ENCODE data around the gene GIMD1. TPM values are rescaled to one million over a fixed set of nuclear protein-coding genes. Genes with fewer than 3 reads are reported as not detected.

GIMD1 gene
- total and polyA plus RNA-seq, 8 donors = not detected

GRCh38 chr4:106340774-106341173 lies 27.8 kb downstream of the GIMD1 start:
- H3K4me3 ChIP-seq = no peak overlapping the region
- peaks cover 0 to 50% of the 10 kb centered on the region in 2 donors for H3K36me3 ChIP-seq
- TF ChIP-seq CTCF (IDR thresholded peaks at IDR 0.05) = no peak
- no peak overlapping the region for H3K27ac ChIP-seq
- DNase-seq = no peak
- ATAC-seq = no peak
- no peaks in the 10 kb centered on the region for H3K27me3 ChIP-seq
- intact Hi-C loops (cut with DNase I) = no loop called here
- peaks cover 0 to 3% of the 10 kb centered on the region in 2 donors for H3K9me3 ChIP-seq
- H3K4me1 ChIP-seq = no peaks in the 10 kb centered on the region

- DNase-seq (no peak), ATAC-seq (no peak)
- H3K9me3 ChIP-seq = peaks cover 0 to 3% of the 10 kb centered on the region in 2 donors
- H3K27ac ChIP-seq = no peak overlapping the region
- peaks cover 0 to 59% of the 10 kb centered on the region in 2 donors for H3K36me3 ChIP-seq
- no peaks in the 10 kb centered on the region for H3K27me3 ChIP-seq
- intact Hi-C loops (cut with DNase I) = no loop called here
- H3K4me3 ChIP-seq = no peak overlapping the region
- no peaks in the 10 kb centered on the region for H3K4me1 ChIP-seq
- no peak for TF ChIP-seq CTCF (IDR thresholded peaks at IDR 0.05)
These were observed 29.1 kb downstream of the GIMD1 start for GRCh38 chr4:106339431-106339830.

DNA sequence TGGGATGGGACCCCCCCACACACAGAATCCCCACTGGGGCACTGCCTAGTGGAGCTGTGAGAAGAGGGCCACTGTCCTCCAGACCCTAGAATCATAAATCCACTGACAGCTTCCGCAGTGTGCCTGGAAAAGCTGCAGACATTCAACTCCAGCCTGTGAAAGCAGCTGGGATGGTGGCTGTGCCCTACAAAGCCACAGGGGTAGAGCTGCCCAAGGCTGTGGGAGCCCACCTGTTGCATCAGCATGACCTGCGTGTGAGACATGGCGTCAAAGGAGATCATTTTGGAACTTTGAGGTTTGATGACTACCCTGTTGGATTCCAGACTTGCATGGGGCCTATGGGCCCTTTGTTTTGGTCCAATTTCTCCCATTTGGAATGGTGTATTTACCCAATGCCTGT lies 29.9 kb downstream of the GIMD1 start:
- DNase-seq = no peak

DNA sequence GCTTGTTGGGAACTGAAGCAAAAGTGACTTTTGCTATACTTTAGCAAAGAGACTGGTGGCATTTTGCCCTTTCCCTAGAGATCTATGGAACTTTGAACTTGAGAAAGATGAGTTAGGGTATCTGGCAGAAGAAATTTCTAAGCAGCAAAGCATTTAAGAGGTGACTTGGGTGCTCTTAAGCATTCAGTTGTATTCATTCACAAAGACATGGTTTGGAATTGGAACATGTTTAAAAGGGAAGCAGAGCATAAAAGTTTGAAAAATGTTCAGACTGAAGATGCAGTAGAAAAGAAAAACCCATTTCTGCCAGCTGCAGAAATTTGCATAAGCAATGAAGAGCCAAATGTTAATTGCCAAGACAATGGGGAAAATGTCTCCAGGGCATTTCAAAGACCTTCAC lies 30.7 kb downstream of the GIMD1 start:
- H3K4me3 ChIP-seq = no peak overlapping the region
- H3K27ac ChIP-seq = no peak overlapping the region
- H3K9me3 ChIP-seq = peaks cover 0 to 3% of the 10 kb centered on the region in 2 donors
- no peak for ATAC-seq
- no peak for DNase-seq
- intact Hi-C loops (cut with DNase I) = no loop called here
- H3K27me3 ChIP-seq = no peaks in the 10 kb centered on the region
- no peak for TF ChIP-seq CTCF (IDR thresholded peaks at IDR 0.05)
- no peaks in the 10 kb centered on the region for H3K4me1 ChIP-seq
- H3K36me3 ChIP-seq = peaks cover 0 to 74% of the 10 kb centered on the region in 2 donors

More for the DNA sequence above, 29.9 kb downstream of the GIMD1 start:
- Histone ChIP-seq H3K4me1 (no peaks in the 10 kb centered on the region), H3K36me3 (peaks cover 0 to 67% of the 10 kb centered on the region in 2 donors), H3K9me3 (peaks cover 0 to 3% of the 10 kb centered on the region in 2 donors), H3K4me3 (no peak overlapping the region), H3K27ac (no peak overlapping the region), H3K27me3 (no peaks in the 10 kb centered on the region)
- TF ChIP-seq CTCF (IDR thresholded peaks at IDR 0.05) = no peak
- intact Hi-C loops (cut with DNase I) = no loop called here
- ATAC-seq = no peak

DNA sequence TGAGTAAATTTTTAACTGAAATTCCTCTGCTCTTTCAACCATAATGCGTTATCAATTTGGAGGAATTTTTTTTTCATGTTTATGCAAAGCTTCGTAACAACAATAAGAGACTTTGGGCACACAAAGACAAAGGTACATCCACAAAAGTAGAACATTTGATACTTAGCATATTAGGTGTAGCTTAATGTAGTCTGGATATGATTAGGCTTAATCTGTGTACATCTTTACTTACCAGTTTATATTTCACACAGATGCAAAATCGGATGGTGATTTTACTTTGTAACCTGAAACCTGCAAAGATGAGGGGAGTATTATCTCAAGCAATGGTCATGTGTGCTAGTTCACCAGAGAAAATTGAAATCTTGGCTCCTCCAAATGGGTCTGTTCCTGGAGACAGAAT lies 32.0 kb downstream of the GIMD1 start:
- Histone ChIP-seq H3K4me1 (no peaks in the 10 kb centered on the region), H3K9me3 (peaks cover 0 to 3% of the 10 kb centered on the region in 2 donors), H3K36me3 (peaks cover 0 to 87% of the 10 kb centered on the region in 2 donors), H3K27me3 (no peaks in the 10 kb centered on the region), H3K4me3 (no peak overlapping the region), H3K27ac (no peak overlapping the region)
- no peak for DNase-seq
- no peak for TF ChIP-seq CTCF (IDR thresholded peaks at IDR 0.05)
- intact Hi-C loops (cut with DNase I) = no loop called here
- ATAC-seq = no peak

All from left lung (tissue), 10 donors.